Fibroblast of peridontal ligament (primary cell): ENCODE results near the gene DNAH14.
A peak's percentile ranks its signal among the peaks of the same experiment; 100 is the strongest.
"Not testable (repeated sequence)": the region's sequence is repeated elsewhere in the genome, so short reads cannot be mapped to it uniquely, and the experiment has no call there.

Experiments
- DNase-seq: peaks from one replicate; pipeline ENCODE4 v3.0.0-alpha.2; 2010; ENCODE audit errors: extremely low read depth

The DNAH14 gene

GRCh38 chr1:225343618-225344017, 414.1 kb downstream of the DNAH14 start:
- peak; percentile 11 for DNase-seq

- DNase-seq: no peak
These were observed 417.7 kb downstream of the DNAH14 start for GRCh38 chr1:225347123-225347683.

- DNase-seq: no peak
These were observed 418.9 kb downstream of the DNAH14 start for GRCh38 chr1:225348400-225348799.

GRCh38 chr1:225349826-225350225, 420.4 kb downstream of the DNAH14 start:
- no peak for DNase-seq

GRCh38 chr1:225350872-225351271, 421.4 kb downstream of the DNAH14 start:
- no peak for DNase-seq

- DNase-seq: no peak
These were observed 425.4 kb downstream of the DNAH14 start for GRCh38 chr1:225354906-225355305.

GRCh38 chr1:225355863-225356262, 426.4 kb downstream of the DNAH14 start:
- DNase-seq: no peak

- DNase-seq: no peak
These were observed 430.6 kb downstream of the DNAH14 start for GRCh38 chr1:225360119-225360518.

GRCh38 chr1:225361176-225361575, 431.7 kb downstream of the DNAH14 start:
- DNase-seq: no peak

- no peak for DNase-seq
These were observed 433.3 kb downstream of the DNAH14 start for GRCh38 chr1:225362805-225363204.

- DNase-seq: no peak
These were observed 435.0 kb downstream of the DNAH14 start for GRCh38 chr1:225364439-225364838.

- DNase-seq: no peak
These were observed 436.5 kb downstream of the DNAH14 start for GRCh38 chr1:225366018-225366417.

- DNase-seq: no peak
These were observed 437.1 kb downstream of the DNAH14 start for GRCh38 chr1:225366552-225366951.

- peak; percentile 65 for DNase-seq
These were observed 438.6 kb downstream of the DNAH14 start for GRCh38 chr1:225368036-225368552.

GRCh38 chr1:225371366-225372010, 442.0 kb downstream of the DNAH14 start:
- DNase-seq: no peak

- DNase-seq: no peak
These were observed 443.7 kb downstream of the DNAH14 start for GRCh38 chr1:225373155-225373554.

- no peak for DNase-seq
These were observed 445.5 kb downstream of the DNAH14 start for GRCh38 chr1:225374996-225375395.

GRCh38 chr1:225378880-225379279, 449.4 kb downstream of the DNAH14 start:
- no peak for DNase-seq

GRCh38 chr1:225380691-225381090, 451.2 kb downstream of the DNAH14 start:
- no peak for DNase-seq

GRCh38 chr1:225386860-225387259, 457.4 kb downstream of the DNAH14 start:
- not testable (repeated sequence) for DNase-seq

- no peak for DNase-seq
These were observed 458.9 kb downstream of the DNAH14 start for GRCh38 chr1:225388372-225388771.

- DNase-seq: no peak
These were observed 460.4 kb downstream of the DNAH14 start for GRCh38 chr1:225389843-225390242.

GRCh38 chr1:225396357-225396756, 466.9 kb downstream of the DNAH14 start:
- no peak for DNase-seq

GRCh38 chr1:225400968-225401367, 471.5 kb downstream of the DNAH14 start:
- DNase-seq: no peak
